ENCODE data around the gene BLOC1S3.

Gene BLOC1S3

GRCh38 chr19:45178262-45179071, at the start of gene BLOC1S3:
Gene BLOC1S3 (plus strand): TSS chr19:45178784. CDS start chr19:45179297, 513 bp downstream.
- peak; percentile 98 to 99 (median 99) for DNase-seq (ENCODE audit: low read depth in 3 of 3, low spot score in 1 of 3)

- no peak for DNase-seq (ENCODE audit: low read depth in 3 of 3, low spot score in 1 of 3)
Observed at GRCh38 chr19:45128806-45129205, 49.8 kb upstream of the BLOC1S3 start.

- no peak for DNase-seq (ENCODE audit: low read depth in 3 of 3, low spot score in 1 of 3)
Observed at GRCh38 chr19:45130236-45130635, 48.3 kb upstream of the BLOC1S3 start.

DNA sequence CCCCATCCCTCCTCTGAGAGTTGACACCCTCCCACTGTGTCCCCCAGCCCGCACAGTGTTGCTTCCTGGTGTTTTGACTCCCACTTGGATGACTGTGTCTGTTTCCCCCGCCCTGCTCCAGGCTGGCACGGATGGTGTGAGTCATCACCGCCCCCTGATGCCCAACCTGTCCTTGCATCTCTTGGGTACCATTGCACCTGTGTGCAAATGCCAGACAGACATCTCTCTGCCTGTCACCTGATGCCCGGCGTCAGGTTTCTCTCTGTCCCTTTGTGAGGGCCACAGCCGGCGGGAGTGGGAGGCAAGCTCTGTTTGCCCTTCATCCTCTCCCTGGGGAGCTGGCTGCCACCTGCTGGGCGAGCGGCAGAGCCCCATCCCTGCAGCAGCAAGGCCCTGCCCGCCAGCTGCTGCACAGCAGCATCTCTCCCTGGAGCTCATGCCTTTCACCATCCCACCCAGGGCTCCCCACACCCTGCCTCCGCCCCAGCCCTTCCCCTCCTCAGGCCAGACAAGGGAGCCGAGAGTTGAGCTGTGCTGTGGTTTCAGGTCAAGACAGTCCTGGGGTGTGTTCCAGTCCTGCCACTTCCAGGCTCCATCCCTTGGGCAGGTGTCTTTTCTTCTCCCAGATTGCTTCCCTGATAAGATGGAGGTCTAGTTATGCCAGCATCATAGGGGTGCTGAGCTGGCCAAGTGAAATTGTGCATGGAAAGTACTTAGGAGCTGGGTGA, 47.5 kb upstream of the BLOC1S3 start:
- no peak for DNase-seq (ENCODE audit: low read depth in 3 of 3, low spot score in 1 of 3)

- DNase-seq (ENCODE audit: low read depth in 3 of 3, low spot score in 1 of 3): no peak
Observed at GRCh38 chr19:45133661-45134060, 44.9 kb upstream of the BLOC1S3 start.

DNA sequence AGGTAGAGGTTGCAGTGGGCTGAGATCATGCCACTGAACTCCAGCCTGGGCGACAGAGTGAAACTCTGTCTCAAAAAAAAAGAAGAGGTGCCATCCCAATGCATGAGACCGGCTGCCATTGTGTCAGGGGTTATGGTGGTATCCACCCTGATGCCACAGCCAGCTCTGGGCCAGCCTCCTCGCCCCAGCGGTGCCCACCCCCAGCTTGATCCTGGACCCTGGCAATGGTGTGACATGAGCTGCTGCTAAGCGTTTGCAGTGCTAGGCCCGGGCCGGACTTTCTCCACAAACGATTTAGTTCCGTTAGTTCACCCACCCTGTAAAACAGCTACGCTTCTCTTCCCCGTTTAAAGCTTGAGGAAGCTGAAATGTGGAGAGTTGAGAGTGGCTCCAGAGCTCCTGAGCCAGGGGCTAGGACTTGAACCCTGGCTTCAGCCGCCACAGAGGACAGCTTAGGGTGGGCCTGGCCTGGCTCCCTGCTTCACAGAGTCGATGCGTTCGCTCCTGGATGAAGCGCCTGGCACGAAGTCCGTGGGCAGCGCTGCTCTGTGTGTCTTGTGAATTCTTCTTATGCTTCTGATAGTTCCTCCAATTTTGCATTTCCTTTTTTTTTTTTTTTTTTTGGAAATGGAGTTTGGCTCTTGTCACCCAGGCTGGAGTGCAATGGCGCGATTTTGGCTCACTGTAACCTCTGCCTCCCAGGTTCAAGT, 43.3 kb upstream of the BLOC1S3 start:
- DNase-seq (ENCODE audit: low read depth in 3 of 3, low spot score in 1 of 3): no peak

GRCh38 chr19:45136507-45137178, 41.9 kb upstream of the BLOC1S3 start:
- no peak for DNase-seq (ENCODE audit: low read depth in 3 of 3, low spot score in 1 of 3)

GRCh38 chr19:45137179-45137761, 41.3 kb upstream of the BLOC1S3 start:
- DNase-seq (ENCODE audit: low read depth in 3 of 3, low spot score in 1 of 3): no peak

GRCh38 chr19:45138303-45138751, 40.3 kb upstream of the BLOC1S3 start:
- no peak for DNase-seq (ENCODE audit: low read depth in 3 of 3, low spot score in 1 of 3)

- DNase-seq (ENCODE audit: low read depth in 3 of 3, low spot score in 1 of 3): no peak
Observed at GRCh38 chr19:45139286-45140143, 39.1 kb upstream of the BLOC1S3 start.

GRCh38 chr19:45140144-45140503, 38.5 kb upstream of the BLOC1S3 start:
- DNase-seq (ENCODE audit: low read depth in 3 of 3, low spot score in 1 of 3): no peak

GRCh38 chr19:45140533-45140932, 38.1 kb upstream of the BLOC1S3 start:
- no peak for DNase-seq (ENCODE audit: low read depth in 3 of 3, low spot score in 1 of 3)

DNA sequence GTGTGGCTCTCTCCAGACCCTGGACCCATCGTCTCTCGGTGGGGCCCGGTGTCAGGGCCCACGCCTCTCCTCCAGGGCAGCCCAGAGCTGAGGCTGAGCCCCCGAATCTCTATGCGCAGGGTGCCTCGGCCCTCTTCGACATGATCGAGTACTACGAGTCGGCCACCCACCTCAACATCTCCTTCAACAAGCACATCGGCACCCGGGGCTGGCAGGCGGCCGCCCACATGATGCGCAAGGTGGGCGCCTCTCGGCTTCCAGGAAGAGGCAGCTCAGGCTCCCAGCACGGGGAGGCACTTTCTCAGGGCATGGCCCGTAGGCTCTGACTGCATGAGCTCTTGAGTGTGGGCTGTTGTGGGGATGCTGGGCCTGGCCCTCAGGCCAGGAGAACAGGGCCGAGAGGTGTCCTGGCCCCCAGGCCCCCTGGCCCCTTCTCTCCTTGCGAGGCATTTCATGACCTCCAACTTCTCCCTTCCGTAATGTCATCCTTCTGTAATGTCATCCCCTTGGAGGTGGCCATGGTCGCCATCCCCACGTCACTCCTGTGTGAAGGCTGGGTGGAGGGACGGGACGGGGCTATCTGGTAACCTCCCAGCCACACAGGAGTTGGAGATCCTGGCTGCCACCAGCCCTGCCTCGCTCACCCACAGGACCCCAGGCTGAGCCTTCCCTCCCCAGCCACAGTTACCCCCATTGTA, 37.2 kb upstream of the BLOC1S3 start:
- DNase-seq (ENCODE audit: low read depth in 3 of 3, low spot score in 1 of 3): no peak

DNA sequence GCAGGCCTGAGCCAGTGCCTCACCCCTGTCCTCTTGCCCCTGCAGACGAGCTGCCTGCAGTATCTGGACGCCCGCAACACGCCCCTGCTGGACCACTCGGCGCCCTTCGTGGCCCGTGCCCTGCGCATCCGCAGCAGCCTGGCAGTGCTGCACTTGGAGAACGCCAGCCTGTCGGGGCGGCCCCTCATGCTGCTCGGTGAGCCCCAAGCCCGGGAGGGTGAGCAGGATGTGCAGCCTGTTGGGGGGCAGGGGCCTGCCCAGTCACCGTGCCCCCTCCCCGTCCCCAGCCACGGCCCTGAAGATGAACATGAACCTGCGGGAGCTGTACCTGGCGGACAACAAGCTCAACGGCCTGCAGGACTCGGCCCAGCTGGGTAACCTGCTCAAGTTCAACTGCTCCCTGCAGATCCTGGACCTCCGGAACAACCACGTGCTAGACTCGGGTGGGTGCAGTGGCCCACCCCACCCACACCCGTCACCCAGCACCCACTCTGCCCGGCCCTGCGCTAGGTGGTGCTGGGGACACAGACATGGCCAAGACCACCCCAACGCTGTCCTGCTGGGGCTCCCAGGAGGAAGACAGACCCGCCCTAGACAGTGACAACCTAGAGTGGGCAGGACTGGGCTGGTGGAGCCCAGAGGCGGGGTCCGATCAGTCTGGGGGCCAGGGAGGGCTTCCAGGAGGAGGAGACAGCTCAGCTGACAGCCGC, 36.4 kb upstream of the BLOC1S3 start:
- no peak for DNase-seq (ENCODE audit: low read depth in 3 of 3, low spot score in 1 of 3)

- DNase-seq (ENCODE audit: low read depth in 3 of 3, low spot score in 1 of 3): no peak
Observed at GRCh38 chr19:45142726-45143110, 35.9 kb upstream of the BLOC1S3 start.

DNA sequence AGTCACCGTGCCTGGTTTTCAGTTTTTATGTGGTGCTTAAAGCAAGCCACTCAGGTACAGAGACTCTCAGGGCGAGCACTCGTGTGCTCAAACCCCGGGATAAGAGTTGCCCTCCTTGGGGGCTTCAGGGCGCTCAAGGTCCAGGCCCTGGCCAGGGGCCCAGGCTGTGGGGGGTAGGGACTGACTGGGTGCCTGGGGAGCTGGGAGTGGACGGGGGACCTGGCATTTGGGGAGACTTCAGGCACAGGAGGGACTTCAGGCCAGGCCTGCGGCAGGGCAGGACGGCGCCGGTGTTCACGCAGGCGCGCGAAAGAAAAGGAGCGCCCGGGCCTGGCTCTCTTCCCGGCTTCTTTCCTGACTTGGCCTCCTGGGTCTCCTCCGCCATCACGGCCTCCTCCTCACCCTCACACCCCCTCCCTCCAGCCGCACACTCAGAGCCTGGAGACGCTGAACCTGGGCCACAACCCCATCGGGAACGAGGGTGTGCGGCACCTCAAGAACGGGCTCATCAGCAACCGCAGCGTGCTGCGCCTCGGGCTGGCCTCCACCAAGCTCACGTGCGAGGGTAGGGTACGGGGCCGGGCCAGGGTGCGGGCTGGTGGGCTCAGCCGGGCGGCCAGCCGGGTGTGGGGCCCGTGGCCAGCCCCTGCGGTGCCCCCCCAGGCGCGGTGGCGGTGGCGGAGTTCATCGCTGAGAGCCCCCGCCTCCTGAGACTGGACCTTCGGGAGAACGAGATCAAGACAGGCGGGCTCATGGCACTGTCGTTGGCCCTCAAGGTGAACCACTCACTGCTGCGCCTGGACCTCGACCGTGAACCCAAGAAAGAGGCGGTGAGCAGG, 33.9 kb upstream of the BLOC1S3 start:
- DNase-seq (ENCODE audit: low read depth in 3 of 3, low spot score in 1 of 3): no peak

DNA sequence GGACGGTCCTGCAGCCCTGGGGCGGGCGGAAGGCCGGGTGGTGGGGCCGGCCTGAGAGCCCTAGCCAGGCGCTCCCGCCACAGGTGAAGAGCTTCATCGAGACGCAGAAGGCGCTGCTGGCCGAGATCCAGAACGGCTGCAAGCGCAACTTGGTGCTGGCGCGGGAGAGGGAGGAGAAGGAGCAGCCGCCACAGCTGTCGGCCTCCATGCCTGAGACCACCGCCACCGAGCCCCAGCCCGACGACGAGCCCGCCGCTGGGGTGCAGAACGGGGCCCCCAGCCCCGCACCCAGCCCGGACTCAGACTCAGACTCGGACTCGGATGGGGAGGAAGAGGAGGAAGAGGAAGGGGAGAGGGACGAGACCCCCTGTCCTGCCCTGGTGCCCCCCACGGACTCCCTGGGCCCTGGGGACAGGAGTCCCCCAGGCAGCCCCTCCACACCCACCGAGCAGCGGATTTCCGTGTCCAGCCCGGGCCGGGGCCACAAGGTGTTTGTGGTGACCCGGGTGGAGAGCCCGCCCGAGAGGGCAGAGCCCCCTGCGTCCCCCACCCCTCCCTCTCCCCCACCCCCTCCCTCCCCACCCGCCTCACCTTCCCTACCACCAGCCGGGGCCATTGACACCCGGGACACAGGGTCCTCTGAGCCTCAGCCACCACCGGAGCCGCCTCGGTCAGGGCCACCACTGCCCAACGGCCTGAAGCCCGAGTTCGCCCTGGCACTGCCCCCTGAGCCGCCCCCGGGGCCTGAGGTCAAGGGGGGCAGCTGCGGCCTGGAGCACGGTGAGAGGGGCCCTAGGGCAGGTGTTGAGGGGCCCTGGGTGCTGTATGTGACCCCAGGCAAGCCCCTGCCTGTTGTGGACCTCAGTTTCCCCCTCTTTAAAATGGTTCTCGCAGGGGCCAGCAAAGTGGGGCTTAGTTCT, 33.1 kb upstream of the BLOC1S3 start:
- DNase-seq (ENCODE audit: low read depth in 3 of 3, low spot score in 1 of 3): no peak
